Ureter (tissue), 1 donor: ENCODE data around the gene NLRP3. TPM values are rescaled to one million over a fixed set of nuclear protein-coding genes. Genes with fewer than 3 reads are reported as not detected.
"Not testable (repeated sequence)": the region's sequence is repeated elsewhere in the genome, so short reads cannot be mapped to it uniquely, and the experiment has no call there.

Source experiments
- DNase-seq: peaks from one replicate; pipeline ENCODE4 v3.0.0-alpha.2; 2020; ENCODE audit warnings: low spot score
- total RNA-seq: library from RNA; stranded (reverse); gene quantifications from one replicate; pipeline ENCODE4 v1.2.4, GENCODE V29; 2023
- donor health status: DM: yes; HTN: yes; CAD: no.

Gene NLRP3
- total RNA-seq, 1 donor from 2014 or later: 1.9 TPM

GRCh38 chr1:247469141-247469535 lies 53.2 kb downstream of the NLRP3 start:
- DNase-seq: no peak

GRCh38 chr1:247470942-247471429 lies 55.0 kb downstream of the NLRP3 start:
- DNase-seq: not testable (repeated sequence)

- DNase-seq: no peak
Observed at GRCh38 chr1:247471445-247472016, 55.6 kb downstream of the NLRP3 start.

- no peak for DNase-seq
Observed at GRCh38 chr1:247472035-247472434, 56.1 kb downstream of the NLRP3 start.

- no peak for DNase-seq
Observed at GRCh38 chr1:247474367-247474766, 58.4 kb downstream of the NLRP3 start.

- DNase-seq: no peak
Observed at GRCh38 chr1:247475793-247476192, 59.8 kb downstream of the NLRP3 start.

- not testable (repeated sequence) for DNase-seq
Observed at GRCh38 chr1:247476328-247477058, 60.5 kb downstream of the NLRP3 start.

- no peak for DNase-seq
Observed at GRCh38 chr1:247482747-247483146, 66.8 kb downstream of the NLRP3 start.

- no peak for DNase-seq
Observed at GRCh38 chr1:247487057-247487456, 71.1 kb downstream of the NLRP3 start.

- DNase-seq: no peak
Observed at GRCh38 chr1:247491328-247491727, 75.4 kb downstream of the NLRP3 start.

- DNase-seq: no peak
Observed at GRCh38 chr1:247493106-247493505, 77.1 kb downstream of the NLRP3 start.

GRCh38 chr1:247494767-247495166 lies 78.8 kb downstream of the NLRP3 start:
- no peak for DNase-seq

- DNase-seq: no peak
Observed at GRCh38 chr1:247496581-247497285, 80.8 kb downstream of the NLRP3 start.

Other genes with a start within 250 kb of the NLRP3 start
- gene ZNF124, start 244.2 kb upstream of the NLRP3 start, total RNA-seq: 46.4 TPM
- not detected for gene VN1R5, start 160.1 kb upstream of the NLRP3 start, total RNA-seq
- gene ZNF496, start 84.3 kb upstream of the NLRP3 start, total RNA-seq: 25.7 TPM
- gene OR2B11, start 41.9 kb downstream of the NLRP3 start, total RNA-seq: not detected
- gene OR2C3, start 120.3 kb downstream of the NLRP3 start, total RNA-seq: 0.08 TPM
- gene GCSAML, start 133.0 kb downstream of the NLRP3 start, total RNA-seq: 0.91 TPM
- gene OR2G2, start 172.2 kb downstream of the NLRP3 start, total RNA-seq: not detected
- not detected for gene OR2G3, start 189.4 kb downstream of the NLRP3 start, total RNA-seq